ENCODE measurements around the gene METTL21C. TPM values are rescaled to one million over a fixed set of nuclear protein-coding genes. Genes with fewer than 3 reads are reported as not detected.

The METTL21C gene
- not detected for total RNA-seq
- long read RNA-seq, result 0 reads

GRCh38 chr13:102694937-102695336 lies at the start of gene METTL21C:
Gene METTL21C, minus strand, starts transcription at chr13:102695044. Its CDS starts 546 bp downstream, at chr13:102694498.
- no peak for DNase-seq
- ATAC-seq, result no peak
- intact Hi-C loops (cut with DNase I, micrococcal nuclease), result no loop called here

GRCh38 chr13:102742506-102742905 lies 47.7 kb upstream of the METTL21C start:
- DNase-seq, result no peak
- ATAC-seq, result no peak

GRCh38 chr13:102742101-102742500 lies 47.3 kb upstream of the METTL21C start:
- intact Hi-C loops (cut with DNase I, micrococcal nuclease), result no loop called here
- DNase-seq, result no peak
- ATAC-seq, result no peak

More at GRCh38 chr13:102742506-102742905, 47.7 kb upstream of the METTL21C start:
- intact Hi-C loops (cut with DNase I, micrococcal nuclease), result no loop called here

- DNase-seq (no peak), ATAC-seq (peak; percentile 21)
- intact Hi-C loops (cut with DNase I, micrococcal nuclease), result no loop called here
Observed at GRCh38 chr13:102729560-102730270, 34.9 kb upstream of the METTL21C start.

- DNase-seq (no peak), ATAC-seq (peak; percentile 49)
- intact Hi-C loops (cut with DNase I, micrococcal nuclease), result no loop called here
Observed at GRCh38 chr13:102726430-102726829, 31.6 kb upstream of the METTL21C start.

GRCh38 chr13:102724923-102725322 lies 30.1 kb upstream of the METTL21C start:
- intact Hi-C loops (cut with DNase I, micrococcal nuclease), result no loop called here

GRCh38 chr13:102721800-102722231 lies 27.0 kb upstream of the METTL21C start:
- intact Hi-C loops (cut with DNase I, micrococcal nuclease), result no loop called here
- ATAC-seq (no peak), DNase-seq (no peak)

More at GRCh38 chr13:102724923-102725322, 30.1 kb upstream of the METTL21C start:
- DNase-seq (no peak), ATAC-seq (peak; percentile 78)

GRCh38 chr13:102718746-102719145 lies 23.9 kb upstream of the METTL21C start:
- no peak for ATAC-seq
- DNase-seq, result no peak
- intact Hi-C loops (cut with DNase I, micrococcal nuclease), result no loop called here

GRCh38 chr13:102715447-102715846 lies 20.6 kb upstream of the METTL21C start:
- intact Hi-C loops (cut with DNase I, micrococcal nuclease), result no loop called here
- no peak for DNase-seq
- no peak for ATAC-seq

GRCh38 chr13:102710261-102710679 lies 15.4 kb upstream of the METTL21C start:
- intact Hi-C loops (cut with DNase I, micrococcal nuclease), result no loop called here
- no peak for ATAC-seq
- DNase-seq, result no peak

- DNase-seq (no peak), ATAC-seq (no peak)
- intact Hi-C loops (cut with DNase I, micrococcal nuclease), result no loop called here
Observed at GRCh38 chr13:102709536-102709935, 14.7 kb upstream of the METTL21C start.

GRCh38 chr13:102708991-102709390 lies 14.1 kb upstream of the METTL21C start:
- ATAC-seq, result no peak
- intact Hi-C loops (cut with DNase I, micrococcal nuclease), result no loop called here
- DNase-seq, result no peak

GRCh38 chr13:102708211-102708610 lies 13.4 kb upstream of the METTL21C start:
- intact Hi-C loops (cut with DNase I, micrococcal nuclease), result no loop called here
- ATAC-seq, result no peak

GRCh38 chr13:102707467-102707866 lies 12.6 kb upstream of the METTL21C start:
- DNase-seq (no peak), ATAC-seq (no peak)
- intact Hi-C loops (cut with DNase I, micrococcal nuclease), result no loop called here

More at GRCh38 chr13:102708211-102708610, 13.4 kb upstream of the METTL21C start:
- no peak for DNase-seq

GRCh38 chr13:102704238-102705058 lies 9.6 kb upstream of the METTL21C start:
- intact Hi-C loops (cut with DNase I, micrococcal nuclease), result no loop called here

GRCh38 chr13:102703726-102704035 lies 8.8 kb upstream of the METTL21C start:
- intact Hi-C loops (cut with DNase I, micrococcal nuclease), result no loop called here
- ATAC-seq (no peak), DNase-seq (no peak)

More at GRCh38 chr13:102704238-102705058, 9.6 kb upstream of the METTL21C start:
- DNase-seq (no peak), ATAC-seq (no peak)

- intact Hi-C loops (cut with DNase I, micrococcal nuclease), result no loop called here
- ATAC-seq (no peak), DNase-seq (no peak)
Observed at GRCh38 chr13:102702965-102703725, 8.3 kb upstream of the METTL21C start.

GRCh38 chr13:102701331-102701730 lies 6.5 kb upstream of the METTL21C start:
- intact Hi-C loops (cut with DNase I, micrococcal nuclease), result no loop called here
- DNase-seq (no peak), ATAC-seq (no peak)
